Fibroblast of skin of right biceps (primary cell): ENCODE data around the gene SMIM38.
"Not testable (repeated sequence)": the region's sequence is repeated elsewhere in the genome, so short reads cannot be mapped to it uniquely, and the experiment has no call there.

Source experiments
- DNase-seq: peaks from one replicate; pipeline ENCODE4 v3.0.0-alpha.2; 2013

SMIM38 gene

DNA sequence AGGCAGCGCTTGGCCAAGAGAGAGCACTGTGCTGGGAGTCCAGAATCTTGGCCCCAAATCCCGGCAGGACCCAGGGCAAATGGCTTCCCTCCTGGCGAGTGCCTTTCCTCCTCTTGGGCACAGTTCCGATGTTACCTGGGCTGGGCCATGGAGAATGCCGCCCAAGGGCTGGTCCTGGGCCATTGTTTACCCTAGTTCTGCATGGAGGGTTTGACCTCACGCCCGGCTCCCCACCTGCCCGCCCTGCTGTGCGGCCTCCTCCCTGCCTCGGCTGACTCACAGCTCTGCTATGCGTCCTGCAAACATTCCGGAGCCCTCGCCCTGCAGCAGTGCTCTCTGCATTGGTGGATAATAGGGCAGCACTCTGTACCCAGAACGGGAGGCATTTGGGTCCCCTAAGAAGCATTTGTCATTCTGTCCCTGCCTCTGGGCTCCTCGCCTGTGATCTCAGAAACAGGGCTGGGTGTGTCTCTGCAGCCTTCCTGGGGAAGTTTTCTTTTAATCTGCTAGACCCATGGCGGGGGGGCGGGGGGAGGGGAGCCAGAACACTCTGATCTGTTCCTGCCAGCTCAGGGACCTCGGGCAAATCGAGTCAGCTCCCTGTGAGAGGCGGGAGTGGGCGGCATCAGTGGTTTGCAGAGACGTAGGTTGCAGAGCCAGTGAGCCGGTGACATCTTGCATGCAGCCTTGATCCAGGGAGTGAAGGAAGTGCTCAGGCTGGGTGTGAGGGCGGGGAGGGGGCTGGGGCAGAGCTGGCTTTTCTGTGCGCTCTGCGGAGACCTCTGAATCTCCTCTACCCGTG lies 32.9 kb upstream of the SMIM38 start:
- DNase-seq: peak; percentile 80

DNA sequence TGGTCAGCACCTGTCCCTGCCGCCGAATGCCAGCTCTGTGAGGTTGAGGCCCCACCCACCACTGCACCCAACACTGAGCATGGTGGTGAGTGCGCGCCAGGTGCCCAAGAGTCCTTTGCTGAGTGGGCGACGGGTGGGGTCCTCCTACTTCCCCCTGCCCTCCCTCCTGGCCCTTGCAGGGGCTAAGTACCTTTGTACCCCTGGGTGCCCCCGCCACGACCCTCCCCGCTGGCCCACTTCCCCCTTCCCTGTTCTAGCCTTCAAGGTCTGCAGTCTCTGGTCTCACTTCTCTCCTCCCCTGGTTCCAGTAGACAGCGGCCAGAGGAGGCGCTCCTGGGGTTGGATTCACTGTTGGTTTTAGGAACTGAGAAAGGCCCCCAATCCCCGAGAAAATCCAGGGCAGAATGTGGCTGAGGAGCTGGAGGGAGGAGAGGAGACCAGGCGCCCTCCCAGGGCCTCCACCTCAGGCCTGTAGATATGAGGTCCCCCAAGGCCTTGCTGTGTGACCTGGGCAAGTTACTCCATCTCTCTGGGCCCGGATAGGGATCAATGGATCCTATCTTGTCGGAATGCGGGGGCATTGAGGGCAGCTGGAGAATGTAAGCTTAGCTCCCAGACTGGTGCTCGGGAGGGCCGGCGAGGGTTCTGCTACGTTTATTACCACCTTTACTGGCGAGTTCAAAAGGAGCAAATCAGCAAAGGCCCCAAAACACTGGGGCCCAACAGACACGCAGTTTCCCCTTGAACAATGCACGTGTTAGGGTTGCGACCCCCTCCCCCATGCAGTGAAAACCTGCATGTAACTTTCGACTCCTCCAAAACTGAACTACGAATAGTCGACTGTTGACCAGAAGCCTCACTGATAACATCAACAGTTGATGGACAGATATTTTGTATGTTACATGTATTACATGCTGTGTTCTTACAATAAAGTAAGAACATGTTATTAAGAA lies 31.9 kb upstream of the SMIM38 start:
- no peak for DNase-seq

DNA sequence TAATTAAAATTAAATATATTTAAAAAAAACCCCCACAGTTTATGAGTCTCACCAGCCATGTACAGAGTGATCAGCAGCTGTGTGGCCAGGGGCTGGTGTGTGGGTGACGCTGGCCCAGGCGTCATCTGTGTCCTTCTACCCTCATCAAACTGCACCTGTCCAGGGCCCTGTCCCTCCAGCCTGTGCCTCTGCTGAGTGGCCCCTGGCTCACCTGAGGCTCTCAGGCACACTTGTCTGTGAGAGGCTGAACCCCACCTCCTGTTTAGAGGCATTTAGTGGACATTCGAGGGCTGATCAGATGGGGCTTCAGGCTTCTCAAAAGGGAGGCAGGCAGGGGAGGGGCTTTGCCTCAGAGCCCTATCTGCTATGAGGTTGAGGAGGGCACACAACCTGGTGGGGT lies 29.9 kb upstream of the SMIM38 start:
- DNase-seq: no peak

DNA sequence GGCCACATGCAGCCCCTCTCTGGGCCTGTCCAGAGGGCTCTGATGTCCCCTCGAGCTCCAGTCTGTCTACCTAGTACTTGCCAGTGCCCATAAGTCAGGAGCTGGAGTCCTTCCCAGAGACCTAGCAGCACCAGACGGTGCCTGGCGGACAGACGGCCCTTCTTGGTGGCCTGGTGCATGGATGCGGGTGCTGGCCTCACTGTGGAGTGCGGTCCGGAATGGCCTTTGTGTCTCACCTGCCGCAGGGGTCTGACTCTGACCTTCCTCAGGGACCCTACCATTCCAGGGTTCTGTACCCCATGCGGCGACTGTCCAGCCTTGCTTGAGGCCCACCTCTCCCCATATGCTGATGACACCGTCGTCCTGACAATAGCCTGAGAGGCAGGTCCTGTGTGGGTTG lies 29.4 kb upstream of the SMIM38 start:
- no peak for DNase-seq

DNA sequence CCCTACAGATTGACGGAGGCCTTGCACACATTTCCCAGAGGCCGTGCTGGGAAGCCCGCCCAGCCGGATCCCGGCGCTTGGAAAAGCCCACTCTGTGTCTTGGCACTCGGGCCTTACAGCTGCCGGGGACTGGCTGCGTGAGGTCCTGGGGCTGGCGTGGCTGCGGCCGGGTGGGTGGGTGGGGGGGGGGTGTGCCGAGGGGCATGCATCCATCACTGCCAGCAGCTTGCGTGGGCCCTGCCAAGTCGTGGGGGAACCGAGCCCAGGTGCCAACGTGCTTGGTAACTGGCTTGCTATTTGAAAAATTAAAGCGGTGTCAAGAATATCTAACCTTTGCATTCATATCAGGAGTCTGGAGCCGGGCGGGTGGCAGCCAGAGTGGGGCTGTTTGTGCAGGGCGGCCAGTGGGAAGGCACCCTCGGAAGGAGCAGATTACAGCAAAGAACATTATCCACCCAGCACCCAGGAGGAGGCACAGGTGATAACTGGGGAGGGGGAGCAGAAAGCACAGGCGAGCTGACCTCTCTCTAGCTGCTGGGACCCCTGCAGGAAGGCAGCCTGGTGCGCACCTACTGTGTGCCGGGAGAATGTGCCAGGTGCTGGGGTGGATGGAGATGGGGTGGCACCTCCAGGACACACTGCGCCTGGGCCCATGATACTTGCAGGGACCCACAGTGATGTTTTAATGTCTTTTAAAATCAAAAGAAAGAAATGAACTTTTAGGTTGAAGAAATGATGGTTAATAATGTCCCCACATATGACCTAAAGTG lies 28.5 kb upstream of the SMIM38 start:
- DNase-seq: no peak

DNA sequence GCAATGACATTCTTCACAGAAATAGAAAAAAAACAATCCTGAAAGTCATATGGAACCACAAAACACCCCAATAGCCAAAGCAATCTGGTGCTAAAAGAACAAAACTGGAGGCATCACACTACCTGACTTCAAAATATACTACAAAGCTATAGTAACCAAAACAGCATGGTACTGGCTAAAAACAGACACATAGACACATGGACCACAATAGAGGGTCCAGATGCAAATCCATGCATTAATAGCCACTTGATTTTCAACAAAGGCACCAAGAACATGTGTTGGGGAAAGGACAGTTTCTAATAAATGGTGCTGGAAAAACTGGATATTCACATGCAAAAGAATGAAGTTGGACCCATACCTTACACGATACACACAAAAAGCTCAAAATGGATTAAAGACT lies 27.9 kb upstream of the SMIM38 start:
- DNase-seq: no peak

DNA sequence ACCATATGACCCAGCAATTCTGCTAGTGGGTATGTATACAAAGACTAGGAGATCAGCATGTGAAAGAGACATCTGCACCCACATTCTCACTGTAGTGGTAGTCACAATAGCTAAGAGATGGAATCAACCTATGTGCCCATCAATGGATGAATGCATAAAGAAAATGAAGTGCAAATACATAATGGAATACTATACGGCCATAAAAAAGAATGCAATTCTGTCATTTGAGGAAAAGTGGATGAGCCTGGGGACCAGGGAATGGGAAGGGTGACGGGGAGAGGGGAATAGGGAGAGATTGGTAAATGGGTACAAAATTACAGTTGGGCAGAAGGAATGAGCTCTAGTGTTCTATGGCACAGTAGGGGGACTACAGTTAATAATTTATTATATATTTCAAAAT lies 26.7 kb upstream of the SMIM38 start:
- DNase-seq: no peak

DNA sequence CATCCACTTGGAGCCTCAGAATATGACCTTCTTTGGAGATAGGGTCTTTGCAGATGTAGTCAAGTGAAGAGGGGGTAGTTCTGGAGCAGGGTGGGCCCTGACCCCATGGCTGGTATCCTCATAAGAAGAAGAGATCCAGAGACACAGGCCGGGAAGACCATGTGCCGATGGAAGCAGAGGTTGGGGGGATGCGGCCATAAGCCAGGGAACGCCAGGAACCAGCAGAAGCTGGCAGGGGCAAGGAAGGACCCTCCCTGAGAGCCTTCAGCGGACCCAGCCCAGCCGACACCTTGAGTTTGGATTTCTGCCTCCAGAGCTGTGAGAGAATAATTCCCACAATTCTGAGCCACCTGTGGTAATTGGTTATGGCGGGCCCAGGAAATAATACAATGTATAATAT lies 26.1 kb upstream of the SMIM38 start:
- DNase-seq: no peak

DNA sequence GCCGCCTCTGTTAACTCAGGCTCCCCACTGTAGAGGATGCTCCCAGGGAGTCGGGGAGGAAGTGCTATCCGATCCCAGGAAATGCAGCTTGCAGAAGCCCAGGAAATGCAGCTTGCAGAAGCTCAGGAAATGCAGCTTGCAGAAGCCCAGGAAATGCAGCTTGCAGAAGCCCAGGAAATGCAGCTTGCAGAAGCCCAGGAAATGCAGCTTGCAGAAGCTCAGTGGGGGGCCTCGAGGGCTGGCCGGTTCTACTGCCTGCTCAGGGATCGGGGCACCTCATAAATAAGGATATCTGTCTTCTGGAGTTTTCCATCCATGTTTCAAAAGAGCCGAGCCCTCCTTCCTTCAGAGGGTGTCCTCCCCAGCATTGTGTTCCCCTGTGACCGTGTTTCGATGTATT lies 25.1 kb upstream of the SMIM38 start:
- DNase-seq: no peak

DNA sequence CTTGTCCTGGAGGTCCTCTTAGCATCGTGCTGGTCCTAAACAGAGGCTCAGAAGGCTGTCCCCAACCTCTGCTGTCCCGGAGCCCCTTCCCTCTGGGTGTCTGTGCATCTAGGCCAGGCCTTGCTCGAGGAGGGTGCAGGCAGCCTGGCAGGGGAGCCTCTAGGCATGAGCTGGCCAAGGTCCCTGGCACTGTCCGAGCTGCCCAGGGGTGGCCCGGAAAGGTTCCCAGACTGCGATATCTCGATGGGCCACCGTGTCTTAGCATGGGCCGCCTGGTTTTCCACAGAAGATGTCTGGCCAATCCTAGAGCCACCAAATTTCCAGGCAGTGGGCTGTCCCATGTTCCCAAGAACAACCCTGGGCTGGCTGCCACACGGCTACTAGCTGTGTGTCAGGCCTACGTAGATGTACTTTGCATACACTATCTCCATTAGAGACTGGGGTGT lies 24.6 kb upstream of the SMIM38 start:
- DNase-seq: no peak

DNA sequence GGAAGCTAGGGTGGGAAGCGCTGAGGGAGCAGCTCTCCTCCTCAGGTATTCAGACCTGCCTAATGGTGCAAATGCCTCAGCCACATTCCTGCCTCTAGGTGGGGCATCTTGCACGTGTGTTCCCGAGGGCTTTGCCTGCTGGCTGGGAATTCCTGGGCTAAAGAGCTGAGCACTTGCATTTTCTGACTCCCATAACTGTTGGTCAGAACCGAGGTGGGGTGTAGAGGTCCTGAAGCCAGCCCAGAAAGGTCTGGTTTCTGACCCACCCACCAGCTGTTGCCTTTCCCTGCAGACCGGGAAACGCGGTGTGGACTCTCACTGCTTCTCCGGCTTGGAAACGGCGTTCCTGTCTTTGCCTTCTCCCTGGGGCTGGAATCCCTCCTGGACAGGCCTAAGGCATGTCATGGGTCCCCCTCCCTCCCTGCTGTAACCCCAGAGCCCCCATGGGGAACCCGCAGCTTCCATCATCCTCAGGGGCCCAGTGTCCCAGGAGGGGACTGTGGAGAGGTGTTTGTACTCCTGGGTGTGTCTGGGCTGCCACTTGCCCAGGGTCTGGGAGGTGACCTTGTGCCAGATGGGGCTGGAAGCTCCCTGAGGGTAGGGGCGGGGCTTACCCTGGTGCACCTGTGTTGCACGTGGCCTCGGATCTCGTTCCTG lies 24.0 kb upstream of the SMIM38 start:
- peak; percentile 76 for DNase-seq

DNA sequence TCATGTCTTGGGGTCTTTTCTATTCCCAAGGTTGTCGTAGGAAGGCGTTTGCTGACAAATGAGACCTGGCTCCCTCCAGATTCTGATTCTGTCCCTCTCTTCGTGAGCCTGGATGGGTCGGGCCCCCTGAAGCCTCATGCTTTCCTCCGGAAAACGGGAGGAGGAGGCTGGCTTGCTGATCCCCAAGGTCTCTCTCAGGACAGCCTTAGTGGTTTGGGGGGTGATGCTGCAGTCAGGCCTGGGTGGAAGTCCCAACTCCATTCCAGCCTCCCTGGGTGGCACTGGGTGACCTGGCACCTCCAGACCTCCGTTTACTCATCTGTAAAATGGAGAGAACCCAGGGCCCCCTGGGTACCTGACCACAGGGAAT lies 23.4 kb upstream of the SMIM38 start:
- DNase-seq: no peak

DNA sequence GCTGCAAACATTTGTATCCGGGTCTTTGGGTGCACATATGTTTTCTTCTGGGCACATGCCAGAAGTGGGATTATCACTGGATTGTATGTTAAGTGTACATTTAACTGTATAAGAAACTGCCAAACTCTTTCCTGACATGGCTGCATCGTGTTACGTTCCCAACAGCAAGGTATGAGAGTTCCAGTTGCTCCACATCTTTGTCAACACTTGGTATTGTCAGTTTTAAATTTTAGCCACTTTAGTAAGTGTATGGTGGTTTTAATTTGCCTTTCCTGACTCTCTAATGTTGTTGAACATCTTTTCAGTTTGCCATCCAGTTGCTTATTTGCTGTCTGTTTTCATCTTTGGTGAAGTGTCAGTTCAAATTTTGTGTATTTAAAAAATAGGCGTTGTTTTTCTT lies 22.5 kb upstream of the SMIM38 start:
- no peak for DNase-seq

DNA sequence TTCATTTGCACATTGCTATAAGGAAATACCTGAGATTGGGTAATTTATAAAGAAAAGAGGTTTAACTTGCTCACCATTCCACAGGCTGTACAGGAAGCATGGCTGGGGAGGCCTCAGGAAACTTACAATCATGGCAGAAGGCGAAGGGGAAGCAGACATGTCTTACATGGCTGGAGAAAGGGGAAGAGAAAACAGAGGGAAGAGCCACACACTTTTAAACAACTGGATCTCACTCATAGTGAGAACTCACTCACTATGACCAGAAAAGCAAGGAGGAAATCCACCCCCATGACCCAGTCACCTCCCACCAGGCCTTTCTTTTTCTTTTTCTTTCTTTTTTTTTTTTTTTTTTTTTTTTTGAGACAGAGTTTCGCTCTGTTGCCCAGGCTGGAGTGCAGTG lies 21.6 kb upstream of the SMIM38 start:
- DNase-seq: not testable (repeated sequence)

DNA sequence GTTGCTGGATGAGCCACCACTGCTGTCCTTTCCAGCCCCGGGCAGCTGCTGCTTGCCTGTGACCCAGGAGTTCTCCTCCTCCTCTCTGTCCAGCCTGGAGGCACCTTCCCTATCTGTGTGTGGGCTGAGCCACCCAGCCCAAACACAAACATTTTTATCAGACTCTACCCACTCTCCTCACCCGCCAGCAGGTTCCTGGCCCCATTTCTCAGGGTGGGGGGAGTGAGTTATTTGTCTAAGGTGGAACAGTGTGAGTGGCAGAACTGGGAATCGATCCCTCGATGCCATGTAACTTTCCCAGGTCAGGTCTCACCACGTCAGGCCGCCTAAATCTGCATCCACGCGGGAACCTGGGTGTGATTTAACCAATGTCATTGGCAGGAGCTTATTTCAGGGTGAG lies 20.8 kb upstream of the SMIM38 start:
- DNase-seq: no peak

DNA sequence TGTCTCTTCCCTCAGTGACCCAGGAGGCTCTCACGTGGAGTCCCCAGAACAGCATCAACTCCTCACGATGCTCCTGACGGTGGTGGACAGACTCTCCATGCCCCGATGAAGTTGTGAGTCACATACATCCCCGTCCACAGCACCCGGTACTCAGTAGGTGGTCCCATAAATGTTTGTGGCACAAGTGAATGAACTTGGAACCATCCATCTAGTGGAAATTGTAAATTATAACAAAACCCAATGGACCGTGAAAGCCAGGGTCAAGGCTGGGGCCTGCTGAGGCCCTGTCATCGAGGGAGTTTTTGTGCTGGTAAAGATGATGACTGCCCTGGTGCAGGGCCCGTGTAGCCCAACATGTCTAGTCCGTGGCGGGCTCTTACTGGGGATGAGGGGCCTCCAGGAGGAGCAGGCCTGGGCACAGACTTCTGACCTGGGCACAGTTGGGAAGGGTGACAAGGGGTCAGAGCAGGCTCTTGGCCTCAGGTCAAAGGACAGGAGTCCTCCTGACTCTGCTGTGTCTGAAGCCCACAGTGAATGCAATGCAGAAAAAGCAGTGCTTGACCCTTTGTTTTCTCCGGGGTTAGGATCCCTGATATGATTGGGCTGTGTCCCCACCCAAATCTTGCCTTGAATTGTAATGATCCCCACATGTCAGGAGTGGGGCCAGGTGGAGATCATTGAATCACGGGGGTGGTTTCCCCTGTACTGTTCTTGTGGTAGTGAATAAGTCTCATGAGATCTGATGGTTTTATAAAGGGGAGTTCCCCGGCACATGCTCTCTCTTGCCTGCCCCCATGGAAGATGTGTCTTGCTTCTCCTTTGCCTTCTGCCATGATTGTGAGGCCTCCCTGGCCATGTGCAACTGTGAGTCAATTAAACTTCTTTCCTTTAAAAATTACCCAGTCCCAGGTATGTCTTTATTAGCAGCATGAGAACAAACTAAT lies 20.0 kb upstream of the SMIM38 start:
- DNase-seq: no peak

DNA sequence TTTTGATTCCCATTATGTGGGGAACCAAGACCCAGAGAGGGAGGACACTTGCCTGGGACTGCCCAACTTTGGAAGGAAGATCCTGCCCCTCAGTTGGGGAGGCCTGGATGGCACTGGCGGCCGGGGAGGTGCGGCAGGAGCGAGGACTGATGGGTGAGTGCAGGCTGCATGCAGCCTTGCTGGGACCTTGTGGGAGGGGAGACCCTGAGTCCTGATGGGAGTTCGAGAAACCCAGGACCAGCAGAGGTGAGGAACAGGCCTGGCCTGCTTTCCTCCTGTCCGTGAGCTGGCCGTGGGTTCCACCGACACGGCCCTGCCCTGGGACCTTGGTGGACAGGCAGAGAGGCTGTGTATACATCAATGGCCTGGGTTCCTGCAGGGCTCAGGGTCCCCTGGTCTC lies 19.3 kb upstream of the SMIM38 start:
- DNase-seq: no peak

DNA sequence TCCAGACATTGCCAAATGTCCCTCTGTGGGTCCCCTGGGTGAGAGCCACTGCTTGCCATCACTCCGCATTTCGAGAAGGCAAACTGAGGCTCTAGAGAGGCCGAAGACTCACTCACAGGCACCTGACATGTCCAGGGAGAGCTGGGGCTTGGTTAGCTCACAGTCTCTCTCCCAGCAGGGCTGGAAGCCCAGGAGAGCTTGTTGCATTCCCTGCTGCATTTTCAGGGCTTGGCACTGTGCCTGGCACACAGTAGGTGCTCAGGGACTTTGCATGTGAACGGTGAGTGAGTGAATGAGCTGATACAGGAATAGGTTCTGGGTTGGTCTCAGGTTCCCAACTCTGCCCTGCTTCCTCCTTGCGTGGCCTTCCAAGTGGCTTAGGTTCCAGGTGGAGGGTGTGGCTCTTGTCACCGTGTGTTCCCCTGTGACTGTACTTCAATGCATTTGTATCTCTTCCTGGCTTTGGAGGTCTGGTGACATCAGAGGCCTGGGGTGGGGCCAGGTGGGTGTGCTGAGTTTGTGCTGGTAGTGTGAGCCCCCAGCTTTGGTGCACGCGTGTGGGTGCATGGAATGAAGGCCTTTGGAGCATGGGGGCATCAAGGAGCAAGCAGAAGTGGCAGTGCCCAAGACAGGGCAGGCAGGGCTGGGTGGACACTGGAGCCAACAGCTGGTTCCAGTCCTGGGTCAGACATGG lies 18.4 kb upstream of the SMIM38 start:
- no peak for DNase-seq

DNA sequence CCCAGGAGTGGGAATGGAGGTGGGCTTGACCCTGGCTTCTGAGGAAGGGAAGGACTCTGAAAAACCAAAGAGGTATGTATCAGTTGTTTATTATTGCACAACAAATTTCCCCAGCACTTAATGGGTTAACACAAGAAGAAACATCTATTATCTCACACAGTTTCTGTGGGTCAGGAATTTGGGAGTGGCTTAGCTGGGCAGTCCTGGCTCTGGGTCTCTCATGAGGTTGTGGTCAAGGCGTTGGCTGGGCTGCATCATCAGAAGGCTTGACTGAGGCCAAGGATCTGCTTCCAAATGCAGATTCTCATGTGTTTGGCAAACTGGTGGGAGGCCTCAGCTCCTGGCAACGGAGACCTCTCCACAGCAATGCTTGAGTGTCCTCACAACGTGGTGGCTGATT lies 17.5 kb upstream of the SMIM38 start:
- peak; percentile 37 for DNase-seq

DNA sequence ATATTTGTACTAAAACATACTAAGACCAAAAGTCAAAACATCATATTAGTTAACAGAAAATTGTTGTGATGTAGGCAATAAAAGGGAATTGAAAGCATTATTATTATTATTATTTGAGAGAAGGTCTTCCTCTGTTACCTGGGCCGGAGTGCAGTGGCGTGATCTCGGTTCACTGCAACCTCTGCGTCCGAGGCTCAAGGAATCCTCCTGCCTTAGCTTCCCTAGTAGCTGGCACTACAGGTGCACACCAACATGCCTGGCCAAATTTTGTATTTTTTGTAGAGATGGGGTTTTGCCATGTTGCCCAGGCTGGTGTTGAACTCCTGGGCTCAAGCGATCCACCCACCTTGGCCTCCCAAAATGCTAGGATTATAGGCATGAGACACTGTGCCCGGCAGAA lies 15.6 kb upstream of the SMIM38 start:
- not testable (repeated sequence) for DNase-seq

DNA sequence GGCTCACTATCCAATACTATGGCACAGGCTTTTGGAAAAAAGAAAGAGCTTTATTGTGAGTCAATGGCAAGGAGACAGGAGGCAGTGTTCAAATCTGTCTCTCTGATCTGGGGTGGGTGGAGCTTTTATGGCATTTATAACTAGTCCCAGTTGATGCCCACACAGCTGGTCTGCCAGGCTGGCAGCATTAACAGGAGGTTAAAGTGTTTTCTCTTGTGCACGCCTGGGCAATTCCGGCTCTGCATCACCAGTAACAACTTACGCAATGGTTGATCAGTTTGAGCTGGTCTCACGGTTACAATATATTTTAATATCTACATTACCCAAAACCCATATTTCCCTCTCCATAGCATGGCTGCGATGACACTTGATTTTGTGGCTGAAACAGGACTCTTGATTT lies 15.1 kb upstream of the SMIM38 start:
- no peak for DNase-seq
